ENCODE results near the gene PLSCR5.

DNA sequence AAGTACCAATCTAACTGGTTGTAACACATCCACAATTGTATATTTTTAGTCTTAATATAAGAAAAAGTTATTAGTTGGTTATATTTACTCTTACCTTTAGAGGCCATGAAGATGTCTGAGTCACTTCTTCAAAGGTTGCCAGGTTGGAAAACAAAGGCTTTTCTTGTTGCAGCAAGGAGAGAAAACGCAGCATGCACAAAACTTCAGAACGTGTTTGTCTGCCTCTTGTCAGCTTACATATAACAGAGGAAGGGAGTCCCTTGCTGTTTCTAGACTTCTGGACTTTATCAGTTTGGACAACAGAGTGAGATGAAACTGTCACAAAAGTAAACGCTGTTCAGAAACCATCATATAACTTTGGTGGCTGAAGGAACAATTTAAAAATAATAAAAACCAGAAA lies at the start of gene PLSCR5:
- TF ChIP-seq, protein P1, sequence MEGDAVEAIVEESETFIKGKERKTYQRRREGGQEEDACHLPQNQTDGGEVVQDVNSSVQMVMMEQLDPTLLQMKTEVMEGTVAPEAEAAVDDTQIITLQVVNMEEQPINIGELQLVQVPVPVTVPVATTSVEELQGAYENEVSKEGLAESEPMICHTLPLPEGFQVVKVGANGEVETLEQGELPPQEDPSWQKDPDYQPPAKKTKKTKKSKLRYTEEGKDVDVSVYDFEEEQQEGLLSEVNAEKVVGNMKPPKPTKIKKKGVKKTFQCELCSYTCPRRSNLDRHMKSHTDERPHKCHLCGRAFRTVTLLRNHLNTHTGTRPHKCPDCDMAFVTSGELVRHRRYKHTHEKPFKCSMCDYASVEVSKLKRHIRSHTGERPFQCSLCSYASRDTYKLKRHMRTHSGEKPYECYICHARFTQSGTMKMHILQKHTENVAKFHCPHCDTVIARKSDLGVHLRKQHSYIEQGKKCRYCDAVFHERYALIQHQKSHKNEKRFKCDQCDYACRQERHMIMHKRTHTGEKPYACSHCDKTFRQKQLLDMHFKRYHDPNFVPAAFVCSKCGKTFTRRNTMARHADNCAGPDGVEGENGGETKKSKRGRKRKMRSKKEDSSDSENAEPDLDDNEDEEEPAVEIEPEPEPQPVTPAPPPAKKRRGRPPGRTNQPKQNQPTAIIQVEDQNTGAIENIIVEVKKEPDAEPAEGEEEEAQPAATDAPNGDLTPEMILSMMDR (IDR thresholded peaks at IDR 0.05; ENCODE audit: low read depth, low read length), result no peak
- no peak for TF ChIP-seq EZH2phosphoT487 (IDR thresholded peaks at IDR 0.05; ENCODE audit: low read depth)

Measured in OCI-LY3 (cell line).